Spinal cord (tissue), 10 donors: ENCODE data around the gene HDDC3. TPM values are rescaled to one million over a fixed set of nuclear protein-coding genes. Genes with fewer than 3 reads are reported as not detected.

Source experiments
- DNase-seq, 6 donors: peaks; one replicate each; pipeline versions ENCODE4 v3.0.0 to v3.0.0-alpha.2; 2013 to 2015; ENCODE audit warnings: low spot score in 6 of 6, low read depth in 4 of 6
- H3K27ac ChIP-seq: one replicate; pipeline ENCODE4 v1.5.1; 2013; ENCODE audit warnings: low read depth, low read length, control low read depth
- H3K27me3 ChIP-seq: one replicate; pipeline ENCODE4 v1.6.1; 2013; ENCODE audit warnings: low read length; ENCODE audit not compliant: control insufficient read depth, insufficient read depth
- H3K36me3 ChIP-seq: one replicate; pipeline ENCODE4 v1.6.1; 2013; ENCODE audit warnings: low read length; ENCODE audit not compliant: control insufficient read depth, insufficient read depth
- H3K4me1 ChIP-seq: one replicate; pipeline ENCODE4 v1.6.1; 2013; ENCODE audit warnings: low read length; ENCODE audit not compliant: control insufficient read depth, insufficient read depth
- H3K4me3 ChIP-seq: one replicate; pipeline ENCODE4 v1.5.1; 2013; ENCODE audit warnings: low read depth, low read length, control low read depth
- H3K9me3 ChIP-seq: one replicate; pipeline ENCODE4 v1.6.1; 2013; ENCODE audit warnings: low read length; ENCODE audit not compliant: control insufficient read depth, insufficient read depth
- WGBS: methylation state at CpG from one replicate; pipeline ENCODE4 v1.1.5; 2013; ENCODE audit warnings: missing lambda C conversion rate; ENCODE audit not compliant: insufficient coverage; 5-methylcytosine and 5-hydroxymethylcytosine counted together
- polyA plus RNA-seq, 2 donors: library from polyadenylated mRNA; unstranded; fragments of 120-200 nt; gene quantifications; one replicate each; pipeline ENCODE4 v1.2.1, GENCODE V29; 2013; ENCODE audit not compliant: insufficient read length in 2 of 2
- total RNA-seq, 2 donors: library from RNA; depleted of rRNA in 1 of 2; stranded (reverse); fragments of 120-200 nt in 1 of 2; fragments of >200 nt in 1 of 2; gene quantifications; one replicate each; pipeline versions ENCODE4 v1.2.3 to v1.2.4, GENCODE V29; 2013 to 2014
- donor health status: healthy.

Gene HDDC3
- total and polyA plus RNA-seq, 4 donors, result 7.6 to 21.7 (median 15.0) TPM

- 26% methylated on average over 9 of the region's 10 CpGs for WGBS
- no peak overlapping the region for H3K27ac ChIP-seq
- H3K4me3 ChIP-seq, result no peak overlapping the region
- H3K9me3 ChIP-seq, result no peaks in the 10 kb centered on the region
- H3K36me3 ChIP-seq, result peaks cover 37% of the 10 kb centered on the region
- peak in 2 of 6 donors; percentile 73 to 78 for DNase-seq
- H3K27me3 ChIP-seq, result no peaks in the 10 kb centered on the region
- H3K4me1 ChIP-seq, result peaks cover 12% of the 10 kb centered on the region
Observed at GRCh38 chr15:90895571-90896117, 36.7 kb downstream of the HDDC3 start.

- H3K27ac ChIP-seq, result no peak overlapping the region
- no peak overlapping the region for H3K4me3 ChIP-seq
- H3K36me3 ChIP-seq, result peaks cover 52% of the 10 kb centered on the region
- H3K4me1 ChIP-seq, result peaks cover 12% of the 10 kb centered on the region
- WGBS, result 93% methylated on average over 30 of the region's 33 CpGs
- no peaks in the 10 kb centered on the region for H3K9me3 ChIP-seq
- H3K27me3 ChIP-seq, result no peaks in the 10 kb centered on the region
- no peak for DNase-seq
Observed at GRCh38 chr15:90893175-90894090, 38.9 kb downstream of the HDDC3 start.

GRCh38 chr15:90892498-90893174, 39.7 kb downstream of the HDDC3 start:
- H3K36me3 ChIP-seq, result peaks cover 56% of the 10 kb centered on the region
- WGBS, result 95% methylated on average over 28 of the region's 29 CpGs

DNA sequence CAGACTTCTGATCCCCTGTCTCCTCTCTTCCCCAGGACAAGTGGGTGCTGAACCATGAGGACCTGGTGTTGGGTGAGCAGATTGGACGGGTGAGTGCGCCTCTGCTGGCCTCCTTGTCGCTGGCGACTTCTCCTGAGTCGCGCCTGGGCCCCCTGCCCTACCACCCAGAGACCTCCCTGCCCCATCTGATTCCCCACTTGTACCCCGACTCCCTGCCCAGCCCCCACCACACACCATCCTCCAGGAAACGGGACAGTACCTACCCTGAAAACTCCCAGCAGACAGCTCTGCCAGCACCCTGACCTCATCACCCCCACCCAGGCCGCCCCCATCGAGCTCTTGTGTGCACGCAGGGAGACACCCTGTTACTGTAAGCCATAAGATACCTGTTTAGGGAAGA, 40.3 kb downstream of the HDDC3 start:
- 94% methylated on average over 8 of the region's 11 CpGs for whole genome bisulfite sequencing
- no peak overlapping the region for H3K4me3 ChIP-seq

More at GRCh38 chr15:90892498-90893174, 39.7 kb downstream of the HDDC3 start:
- no peak for DNase-seq
- Histone ChIP-seq H3K9me3 (no peaks in the 10 kb centered on the region), H3K4me3 (no peak overlapping the region), H3K27me3 (no peaks in the 10 kb centered on the region), H3K4me1 (peaks cover 12% of the 10 kb centered on the region), H3K27ac (no peak overlapping the region)

GRCh38 chr15:90891346-90891949, 40.9 kb downstream of the HDDC3 start:
- H3K4me1 ChIP-seq, result peaks cover 12% of the 10 kb centered on the region
- H3K9me3 ChIP-seq, result no peaks in the 10 kb centered on the region
- peaks cover 62% of the 10 kb centered on the region for H3K36me3 ChIP-seq
- no peaks in the 10 kb centered on the region for H3K27me3 ChIP-seq
- no peak overlapping the region for H3K27ac ChIP-seq
- H3K4me3 ChIP-seq, result no peak overlapping the region
- over 99% methylated on average over 5 of the region's 8 CpGs for WGBS
- no peak for DNase-seq

More for the DNA sequence above, 40.3 kb downstream of the HDDC3 start:
- Histone ChIP-seq H3K4me1 (peaks cover 12% of the 10 kb centered on the region), H3K27me3 (no peaks in the 10 kb centered on the region), H3K36me3 (peaks cover 58% of the 10 kb centered on the region), H3K9me3 (no peaks in the 10 kb centered on the region), H3K27ac (no peak overlapping the region)
- DNase-seq, result no peak

- no peak for DNase-seq
- Histone ChIP-seq H3K9me3 (no peaks in the 10 kb centered on the region), H3K27ac (no peak overlapping the region), H3K36me3 (peaks cover 62% of the 10 kb centered on the region), H3K4me1 (peaks cover 12% of the 10 kb centered on the region), H3K27me3 (no peaks in the 10 kb centered on the region), H3K4me3 (no peak overlapping the region)
- 81% methylated on average over 8 of the region's 12 CpGs for WGBS
Observed at GRCh38 chr15:90890839-90891238, 41.5 kb downstream of the HDDC3 start.

- peaks cover 12% of the 10 kb centered on the region for H3K4me1 ChIP-seq
- H3K9me3 ChIP-seq, result no peaks in the 10 kb centered on the region
- peaks cover 57% of the 10 kb centered on the region for H3K36me3 ChIP-seq
- no peaks in the 10 kb centered on the region for H3K27me3 ChIP-seq
- H3K4me3 ChIP-seq, result no peak overlapping the region
- H3K27ac ChIP-seq, result no peak overlapping the region
- DNase-seq, result no peak
- WGBS, result 73% methylated on average over 27 of the region's 31 CpGs
Observed at GRCh38 chr15:90889736-90890456, 42.5 kb downstream of the HDDC3 start.

DNA sequence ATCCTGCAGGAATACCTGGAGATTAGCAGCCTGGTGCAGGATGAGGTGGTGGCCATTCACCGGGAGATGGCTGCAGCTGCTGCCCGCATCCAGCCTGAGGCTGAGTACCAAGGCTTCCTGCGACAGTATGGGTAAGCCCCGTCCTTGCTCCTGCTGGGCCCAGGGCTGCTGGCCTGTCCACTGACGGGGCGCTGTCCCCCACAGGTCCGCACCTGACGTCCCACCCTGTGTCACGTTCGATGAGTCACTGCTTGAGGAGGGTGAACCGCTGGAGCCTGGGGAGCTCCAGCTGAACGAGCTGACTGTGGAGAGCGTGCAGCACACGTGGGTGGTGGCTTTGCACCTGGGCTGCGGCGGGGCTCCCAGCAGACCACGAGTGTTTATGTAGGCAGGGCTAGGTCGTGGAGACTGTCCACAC, 43.0 kb downstream of the HDDC3 start:
- H3K27ac ChIP-seq, result no peak overlapping the region
- H3K27me3 ChIP-seq, result no peaks in the 10 kb centered on the region
- H3K9me3 ChIP-seq, result no peaks in the 10 kb centered on the region
- peaks cover 17% of the 10 kb centered on the region for H3K4me1 ChIP-seq
- no peak overlapping the region for H3K4me3 ChIP-seq
- WGBS, result 86% methylated on average over 18 of the region's 18 CpGs
- DNase-seq, result no peak
- peaks cover 61% of the 10 kb centered on the region for H3K36me3 ChIP-seq

DNA sequence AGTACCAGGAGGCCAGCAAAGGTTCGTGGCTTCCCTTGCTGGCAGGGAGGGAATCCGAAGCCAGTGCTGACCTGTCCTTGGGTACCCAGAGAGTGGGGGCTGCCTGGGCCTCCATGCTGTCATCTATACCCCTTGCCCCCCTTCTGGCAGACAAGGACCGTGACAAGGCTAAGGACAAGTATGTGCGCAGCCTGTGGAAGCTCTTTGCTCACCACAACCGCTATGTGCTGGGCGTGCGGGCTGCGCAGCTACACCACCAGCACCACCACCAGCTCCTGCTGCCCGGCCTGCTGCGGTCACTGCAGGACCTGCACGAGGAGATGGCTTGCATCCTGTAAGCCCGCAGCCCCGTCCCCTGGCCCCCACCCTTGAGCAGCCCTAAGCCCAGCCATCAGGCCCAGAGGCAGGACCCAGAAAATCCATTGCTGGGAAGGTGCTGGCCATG, 45.3 kb downstream of the HDDC3 start:
- Histone ChIP-seq H3K36me3 (peaks cover 54% of the 10 kb centered on the region), H3K4me1 (peaks cover 32% of the 10 kb centered on the region), H3K27me3 (no peaks in the 10 kb centered on the region), H3K4me3 (no peak overlapping the region), H3K9me3 (no peaks in the 10 kb centered on the region), H3K27ac (no peak overlapping the region)
- DNase-seq, result no peak
- 91% methylated on average over 10 of the region's 13 CpGs for WGBS
